ENCODE data around the gene FAM149A.

FAM149A gene

GRCh38 chr4:186108391-186108790 lies 3.9 kb downstream of the FAM149A start:
- no peak for TF ChIP-seq SNAI2 (CRISPR knock-in tag; IDR thresholded peaks at IDR 0.05)
- TF ChIP-seq CREB5 (CRISPR knock-in tag; IDR thresholded peaks at IDR 0.05; ENCODE audit: low read depth) = no peak
- TF ChIP-seq ZFP30 (CRISPR knock-in tag; IDR thresholded peaks at IDR 0.05) = no peak
- TF ChIP-seq POU6F1 (CRISPR knock-in tag; IDR thresholded peaks at IDR 0.05; ENCODE audit: borderline replicate concordance, low read depth) = no peak
- no peak for TF ChIP-seq ZFP3 (CRISPR knock-in tag; IDR thresholded peaks at IDR 0.05)
- TF ChIP-seq ARNTL (CRISPR knock-in tag; IDR thresholded peaks at IDR 0.05; ENCODE audit: borderline replicate concordance, low read depth) = no peak
- TF ChIP-seq ESRRG (CRISPR knock-in tag; IDR thresholded peaks at IDR 0.05) = no peak
- no peak for TF ChIP-seq RARB (CRISPR knock-in tag; IDR thresholded peaks at IDR 0.05)
- TF ChIP-seq OSR1 (CRISPR knock-in tag; IDR thresholded peaks at IDR 0.05) = no peak
- TF ChIP-seq PPARA (CRISPR knock-in tag; IDR thresholded peaks at IDR 0.05; ENCODE audit: borderline replicate concordance) = no peak
- no peak for ATAC-seq

DNA sequence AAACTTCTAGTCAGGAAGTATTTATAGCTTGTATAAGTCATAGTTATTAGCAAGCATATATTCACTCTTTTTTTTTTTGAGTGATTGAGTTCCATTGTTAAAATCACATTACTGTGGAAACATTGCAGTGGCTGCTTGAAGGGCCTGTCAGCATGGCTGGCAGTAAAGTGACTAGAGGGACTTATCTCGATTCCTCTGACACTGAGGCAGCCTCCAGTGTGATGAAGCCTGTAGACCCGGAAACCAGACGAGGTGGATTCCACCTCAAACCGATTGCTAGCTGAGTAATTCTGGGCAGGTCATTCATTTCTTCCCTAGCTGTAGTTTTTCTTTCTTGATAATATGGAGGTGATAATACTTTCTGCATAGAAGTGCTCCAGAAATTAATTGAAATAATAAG lies 4.7 kb downstream of the FAM149A start:
- no peak for ATAC-seq
- TF ChIP-seq ZC3H10 (CRISPR knock-in tag; IDR thresholded peaks at IDR 0.05) (no peak), CREB5 (CRISPR knock-in tag; IDR thresholded peaks at IDR 0.05; ENCODE audit: low read depth) (no peak), ARNTL (CRISPR knock-in tag; IDR thresholded peaks at IDR 0.05; ENCODE audit: borderline replicate concordance, low read depth) (no peak), ZNF565 (CRISPR knock-in tag; conservative IDR thresholded peaks at IDR 0.05; ENCODE audit: low read depth) (no peak), RARB (CRISPR knock-in tag; IDR thresholded peaks at IDR 0.05) (no peak), ESRRG (CRISPR knock-in tag; IDR thresholded peaks at IDR 0.05) (no peak), POU6F1 (CRISPR knock-in tag; IDR thresholded peaks at IDR 0.05; ENCODE audit: borderline replicate concordance, low read depth) (no peak), ZFP30 (CRISPR knock-in tag; IDR thresholded peaks at IDR 0.05) (no peak), CSDC2 (CRISPR knock-in tag; IDR thresholded peaks at IDR 0.05) (no peak), TCF4 (CRISPR knock-in tag; IDR thresholded peaks at IDR 0.05; ENCODE audit: borderline replicate concordance) (no peak), OSR1 (CRISPR knock-in tag; IDR thresholded peaks at IDR 0.05) (no peak), PATZ1 (CRISPR knock-in tag; IDR thresholded peaks at IDR 0.05; ENCODE audit: borderline replicate concordance) (no peak), PPARA (CRISPR knock-in tag; IDR thresholded peaks at IDR 0.05; ENCODE audit: borderline replicate concordance) (no peak), ZNF8 (CRISPR knock-in tag; IDR thresholded peaks at IDR 0.05) (no peak), GLIS3 (CRISPR knock-in tag; IDR thresholded peaks at IDR 0.05) (no peak), TOX (CRISPR knock-in tag; IDR thresholded peaks at IDR 0.05; ENCODE audit: borderline replicate concordance) (no peak), ZFP3 (CRISPR knock-in tag; IDR thresholded peaks at IDR 0.05) (no peak)
- TF ChIP-seq, protein P1, sequence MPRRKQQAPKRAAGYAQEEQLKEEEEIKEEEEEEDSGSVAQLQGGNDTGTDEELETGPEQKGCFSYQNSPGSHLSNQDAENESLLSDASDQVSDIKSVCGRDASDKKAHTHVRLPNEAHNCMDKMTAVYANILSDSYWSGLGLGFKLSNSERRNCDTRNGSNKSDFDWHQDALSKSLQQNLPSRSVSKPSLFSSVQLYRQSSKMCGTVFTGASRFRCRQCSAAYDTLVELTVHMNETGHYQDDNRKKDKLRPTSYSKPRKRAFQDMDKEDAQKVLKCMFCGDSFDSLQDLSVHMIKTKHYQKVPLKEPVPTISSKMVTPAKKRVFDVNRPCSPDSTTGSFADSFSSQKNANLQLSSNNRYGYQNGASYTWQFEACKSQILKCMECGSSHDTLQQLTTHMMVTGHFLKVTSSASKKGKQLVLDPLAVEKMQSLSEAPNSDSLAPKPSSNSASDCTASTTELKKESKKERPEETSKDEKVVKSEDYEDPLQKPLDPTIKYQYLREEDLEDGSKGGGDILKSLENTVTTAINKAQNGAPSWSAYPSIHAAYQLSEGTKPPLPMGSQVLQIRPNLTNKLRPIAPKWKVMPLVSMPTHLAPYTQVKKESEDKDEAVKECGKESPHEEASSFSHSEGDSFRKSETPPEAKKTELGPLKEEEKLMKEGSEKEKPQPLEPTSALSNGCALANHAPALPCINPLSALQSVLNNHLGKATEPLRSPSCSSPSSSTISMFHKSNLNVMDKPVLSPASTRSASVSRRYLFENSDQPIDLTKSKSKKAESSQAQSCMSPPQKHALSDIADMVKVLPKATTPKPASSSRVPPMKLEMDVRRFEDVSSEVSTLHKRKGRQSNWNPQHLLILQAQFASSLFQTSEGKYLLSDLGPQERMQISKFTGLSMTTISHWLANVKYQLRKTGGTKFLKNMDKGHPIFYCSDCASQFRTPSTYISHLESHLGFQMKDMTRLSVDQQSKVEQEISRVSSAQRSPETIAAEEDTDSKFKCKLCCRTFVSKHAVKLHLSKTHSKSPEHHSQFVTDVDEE (CRISPR knock-in tag; IDR thresholded peaks at IDR 0.05) = no peak
- TF ChIP-seq, protein P2, sequence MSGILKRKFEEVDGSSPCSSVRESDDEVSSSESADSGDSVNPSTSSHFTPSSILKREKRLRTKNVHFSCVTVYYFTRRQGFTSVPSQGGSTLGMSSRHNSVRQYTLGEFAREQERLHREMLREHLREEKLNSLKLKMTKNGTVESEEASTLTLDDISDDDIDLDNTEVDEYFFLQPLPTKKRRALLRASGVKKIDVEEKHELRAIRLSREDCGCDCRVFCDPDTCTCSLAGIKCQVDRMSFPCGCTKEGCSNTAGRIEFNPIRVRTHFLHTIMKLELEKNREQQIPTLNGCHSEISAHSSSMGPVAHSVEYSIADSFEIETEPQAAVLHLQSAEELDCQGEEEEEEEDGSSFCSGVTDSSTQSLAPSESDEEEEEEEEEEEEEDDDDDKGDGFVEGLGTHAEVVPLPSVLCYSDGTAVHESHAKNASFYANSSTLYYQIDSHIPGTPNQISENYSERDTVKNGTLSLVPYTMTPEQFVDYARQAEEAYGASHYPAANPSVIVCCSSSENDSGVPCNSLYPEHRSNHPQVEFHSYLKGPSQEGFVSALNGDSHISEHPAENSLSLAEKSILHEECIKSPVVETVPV (CRISPR knock-in tag; IDR thresholded peaks at IDR 0.05) = no peak

Data from SK-N-SH treated with all-trans-retinoic acid at 6 μM for 48 hours (cell line).